Activated T-helper 17 cell treated with anti-CD3 and anti-CD28 coated beads, Interleukin-2, amount 50 U/mL, for 72 hours (primary cell): ENCODE results near the gene NOP53. TPM values are rescaled to one million over a fixed set of nuclear protein-coding genes. Genes with fewer than 3 reads are reported as not detected.

Source experiments
- ATAC-seq: fragments of 150-1000 bp; cut with Tn5 transposase; replicated peaks from 2 replicates; pipeline ENCODE4 v1.10.0; 2021; ENCODE audit warnings: mild to moderate bottlenecking, moderate library complexity
- H3K27ac Mint-ChIP-seq: one replicate; pipeline ENCODE4 v1.8.0; 2022; ENCODE audit warnings: mixed read lengths
- H3K27me3 Mint-ChIP-seq: one replicate; pipeline ENCODE4 v1.8.0; 2022; ENCODE audit warnings: mixed read lengths
- H3K36me3 Mint-ChIP-seq: one replicate; pipeline ENCODE4 v1.8.0; 2022; ENCODE audit warnings: low read depth, mild to moderate bottlenecking, mixed read lengths
- H3K4me1 Mint-ChIP-seq: one replicate; pipeline ENCODE4 v1.8.0; 2022; ENCODE audit warnings: mixed read lengths
- H3K4me3 Mint-ChIP-seq: one replicate; pipeline ENCODE4 v1.8.0; 2022; ENCODE audit warnings: mild to moderate bottlenecking, mixed read lengths
- H3K9me3 Mint-ChIP-seq: one replicate; pipeline ENCODE4 v1.8.0; 2022; ENCODE audit warnings: mixed read lengths
- total RNA-seq, 2 donors: library from RNA; stranded (reverse); gene quantifications; one replicate each; pipeline ENCODE4 v1.2.3, GENCODE V29; 2022

The NOP53 gene
- 100 to 1,000 TPM; 274 to 467 TPM for total RNA-seq

- ATAC-seq: peak; percentile 68
- Mint-ChIP-seq H3K9me3 (no peaks in the 10 kb centered on the region), H3K27me3 (no peaks in the 10 kb centered on the region)
Observed at GRCh38 chr19:47745010-47745901, at the start of gene NOP53. Gene NOP53 (plus strand): TSS chr19:47745546. CDS start chr19:47745560, 14 bp downstream.

DNA sequence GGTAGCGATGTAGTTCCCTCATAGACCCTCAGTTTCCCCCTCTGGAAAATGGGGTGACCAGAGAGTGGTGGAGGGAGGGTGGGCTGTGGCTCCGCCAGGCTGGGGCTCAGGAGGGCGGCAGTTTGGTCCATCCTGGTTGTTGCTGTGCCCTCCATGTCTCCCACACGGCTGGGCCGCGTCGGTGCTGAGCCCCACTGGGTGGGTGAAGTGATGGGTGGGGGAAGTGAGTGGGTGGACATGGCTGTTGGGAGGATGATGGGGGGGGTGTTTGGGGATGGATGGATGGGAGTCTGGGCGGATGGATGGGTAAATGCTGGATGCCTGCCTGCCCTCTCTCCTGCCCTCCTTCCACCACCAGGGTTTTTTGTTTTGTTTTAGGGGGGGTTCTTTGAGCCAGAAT, 48.7 kb upstream of the NOP53 start:
- no peaks in the 10 kb centered on the region for H3K9me3 Mint-ChIP-seq
- no peak overlapping the region for H3K27ac Mint-ChIP-seq
- ATAC-seq: no peak
- no peak overlapping the region for H3K4me3 Mint-ChIP-seq
- no peaks in the 10 kb centered on the region for H3K4me1 Mint-ChIP-seq
- H3K27me3 Mint-ChIP-seq: no peaks in the 10 kb centered on the region
- peaks cover 16% of the 10 kb centered on the region for H3K36me3 Mint-ChIP-seq

More at GRCh38 chr19:47745010-47745901, at the start of gene NOP53:
- Mint-ChIP-seq H3K4me3 (peak within 1 kb of the TSS; percentile 100), H3K36me3 (peaks cover 48% of the 10 kb centered on the region), H3K4me1 (peaks cover 26% of the 10 kb centered on the region), H3K27ac (peak within 1 kb of the TSS; percentile 100)

DNA sequence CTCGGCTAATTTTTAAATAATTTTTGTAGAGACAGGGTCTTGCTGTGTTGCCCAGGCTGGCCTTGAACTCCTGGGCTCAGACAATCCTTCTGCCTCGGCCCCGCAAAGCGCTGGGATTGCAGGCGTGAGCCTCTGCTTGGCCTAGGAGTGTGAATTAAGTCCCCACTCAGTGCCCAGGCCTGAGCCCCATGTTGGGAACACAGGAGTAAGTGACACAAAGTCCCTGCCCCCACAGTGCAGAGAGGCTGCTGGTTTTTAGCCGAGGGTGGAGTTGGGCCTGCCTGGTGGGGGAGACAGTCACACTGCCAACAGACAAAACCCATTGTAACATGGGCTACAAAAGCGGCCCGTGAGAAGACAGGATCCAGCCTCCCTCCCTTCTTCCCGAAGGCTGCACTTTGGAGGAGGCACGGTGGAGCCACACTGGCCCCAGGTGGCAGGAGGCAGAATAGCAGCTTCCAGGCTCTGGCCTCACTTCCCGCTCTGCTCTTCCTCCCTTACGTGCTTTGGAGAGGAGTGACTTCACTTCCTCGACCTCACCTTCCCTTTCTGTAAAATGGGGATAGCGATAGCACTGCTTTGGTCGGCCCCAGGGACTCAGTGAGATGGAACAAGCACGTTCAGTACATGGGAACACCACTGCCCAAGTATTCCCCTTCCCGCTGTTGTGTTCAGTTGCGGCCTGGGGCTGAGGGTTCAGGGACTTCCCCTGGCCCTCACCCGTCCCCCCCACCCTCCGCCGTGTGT, 47.3 kb upstream of the NOP53 start:
- H3K9me3 Mint-ChIP-seq: no peaks in the 10 kb centered on the region
- peak; percentile 85 for ATAC-seq

DNA sequence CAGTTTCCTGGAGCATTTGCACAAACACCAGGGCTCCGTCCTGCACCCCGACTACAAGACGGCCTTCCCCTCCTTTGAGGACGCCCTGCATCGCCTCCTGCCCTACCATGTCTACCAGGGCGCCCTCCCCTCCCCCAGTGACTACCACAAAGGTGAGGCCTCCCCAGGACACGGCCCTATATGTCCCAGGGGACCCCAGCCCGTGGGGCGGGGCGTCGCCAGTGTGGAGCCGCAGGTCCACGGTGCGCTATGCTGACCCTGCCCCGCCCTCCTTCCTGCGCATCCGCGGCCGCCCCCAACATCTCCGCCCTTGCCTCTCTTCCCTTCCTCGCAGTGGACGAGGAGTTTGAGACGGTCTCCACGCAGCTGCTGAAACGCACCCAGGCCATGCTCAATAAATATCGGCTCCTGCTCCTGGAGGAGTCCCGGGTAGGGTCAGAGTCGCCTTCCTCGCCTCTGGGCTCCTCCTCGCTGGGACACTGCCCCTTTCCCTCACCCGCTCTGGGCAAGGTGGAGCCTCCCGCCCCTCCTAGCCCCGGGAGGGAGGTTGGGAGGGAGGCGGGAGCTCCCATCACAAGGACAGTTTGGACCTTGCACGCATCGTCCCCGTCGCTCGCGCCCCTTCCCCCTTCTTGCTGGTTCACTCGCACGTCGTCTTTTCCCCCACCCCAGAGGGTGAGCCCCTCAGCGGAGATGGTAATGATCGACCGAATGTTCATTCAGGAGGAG, 46.6 kb upstream of the NOP53 start:
- Mint-ChIP-seq H3K9me3 (no peaks in the 10 kb centered on the region), H3K4me3 (no peak overlapping the region), H3K36me3 (peaks cover 26% of the 10 kb centered on the region), H3K4me1 (no peaks in the 10 kb centered on the region), H3K27ac (no peak overlapping the region), H3K27me3 (no peaks in the 10 kb centered on the region)
- ATAC-seq: no peak

More for the DNA sequence above, 47.3 kb upstream of the NOP53 start:
- Mint-ChIP-seq H3K4me3 (no peak overlapping the region), H3K4me1 (no peaks in the 10 kb centered on the region), H3K27ac (peak overlapping the region; percentile 41), H3K27me3 (no peaks in the 10 kb centered on the region), H3K36me3 (peaks cover 19% of the 10 kb centered on the region)

- Mint-ChIP-seq H3K4me1 (no peaks in the 10 kb centered on the region), H3K36me3 (peaks cover 28% of the 10 kb centered on the region), H3K27ac (no peak overlapping the region), H3K9me3 (no peaks in the 10 kb centered on the region), H3K4me3 (no peak overlapping the region), H3K27me3 (no peaks in the 10 kb centered on the region)
- ATAC-seq: peak; percentile 76
Observed at GRCh38 chr19:47699360-47699917, 45.9 kb upstream of the NOP53 start.

DNA sequence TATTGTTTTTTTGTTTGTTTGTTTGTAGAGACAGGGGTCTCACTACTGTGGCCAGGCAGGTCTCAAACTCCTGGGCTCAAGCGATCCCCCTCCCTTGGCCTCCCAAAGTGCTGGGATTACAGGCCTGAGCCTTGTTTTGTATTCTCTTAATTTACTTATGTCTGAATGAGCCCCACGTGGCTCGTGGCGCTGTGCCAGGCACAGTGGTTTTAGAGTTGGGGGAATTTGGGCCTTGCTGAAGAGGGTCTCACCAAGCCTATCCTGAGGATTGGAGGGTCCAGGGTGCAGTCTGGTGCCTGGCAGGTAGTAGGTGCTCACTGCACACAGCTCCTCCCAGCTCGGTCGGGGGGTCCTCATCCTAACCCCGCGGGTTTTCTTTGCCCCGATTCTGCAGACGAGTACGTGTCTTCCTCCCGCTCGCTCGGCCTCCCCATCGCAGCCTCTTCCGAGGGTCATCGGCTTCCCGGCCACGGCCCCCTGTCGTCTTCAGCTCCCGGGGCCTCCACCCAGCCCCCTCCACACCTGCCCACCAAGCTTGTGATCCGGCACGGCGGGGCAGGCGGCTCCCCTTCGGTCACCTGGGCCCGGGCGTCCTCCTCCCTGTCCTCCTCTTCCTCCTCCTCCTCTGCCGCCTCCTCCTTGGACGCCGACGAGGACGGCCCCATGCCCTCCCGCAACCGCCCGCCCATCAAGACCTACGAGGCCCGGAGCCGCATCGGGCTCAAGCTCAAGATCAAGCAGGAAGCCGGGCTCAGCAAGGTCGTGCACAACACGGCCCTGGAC, 44.2 kb upstream of the NOP53 start:
- Mint-ChIP-seq H3K9me3 (no peaks in the 10 kb centered on the region), H3K36me3 (peaks cover 28% of the 10 kb centered on the region), H3K4me1 (no peaks in the 10 kb centered on the region), H3K27ac (no peak overlapping the region), H3K27me3 (no peaks in the 10 kb centered on the region), H3K4me3 (no peak overlapping the region)
- no peak for ATAC-seq

DNA sequence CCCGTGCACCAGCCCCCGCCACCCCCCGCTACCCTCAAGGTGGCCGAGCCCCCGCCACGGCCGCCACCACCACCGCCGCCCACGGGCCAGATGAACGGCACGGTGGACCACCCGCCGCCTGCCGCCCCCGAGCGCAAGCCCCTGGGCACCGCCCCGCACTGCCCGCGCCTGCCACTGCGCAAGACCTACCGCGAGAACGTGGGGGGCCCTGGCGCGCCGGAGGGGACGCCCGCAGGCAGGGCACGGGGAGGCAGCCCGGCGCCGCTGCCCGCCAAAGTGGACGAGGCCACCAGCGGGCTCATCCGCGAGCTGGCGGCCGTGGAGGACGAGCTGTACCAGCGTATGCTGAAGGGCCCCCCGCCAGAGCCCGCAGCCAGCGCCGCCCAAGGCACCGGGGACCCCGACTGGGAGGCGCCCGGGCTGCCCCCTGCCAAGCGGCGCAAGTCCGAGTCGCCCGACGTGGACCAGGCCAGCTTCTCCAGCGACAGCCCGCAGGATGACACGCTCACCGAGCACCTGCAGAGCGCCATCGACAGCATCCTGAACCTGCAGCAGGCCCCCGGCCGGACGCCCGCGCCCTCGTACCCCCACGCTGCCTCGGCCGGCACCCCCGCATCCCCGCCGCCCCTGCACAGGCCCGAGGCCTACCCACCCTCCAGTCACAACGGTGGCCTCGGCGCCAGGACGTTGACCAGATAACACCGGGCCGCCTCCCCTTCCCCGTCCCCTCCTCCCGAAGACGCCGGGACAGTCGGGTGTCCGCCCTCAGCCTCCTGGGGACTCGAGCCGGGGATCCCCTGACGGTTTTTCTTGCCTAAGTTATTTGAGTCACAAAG, 43.4 kb upstream of the NOP53 start:
- H3K4me3 Mint-ChIP-seq: no peak overlapping the region
- no peaks in the 10 kb centered on the region for H3K9me3 Mint-ChIP-seq
- ATAC-seq: no peak
- H3K4me1 Mint-ChIP-seq: no peaks in the 10 kb centered on the region
- H3K27me3 Mint-ChIP-seq: no peaks in the 10 kb centered on the region
- no peak overlapping the region for H3K27ac Mint-ChIP-seq
- H3K36me3 Mint-ChIP-seq: peaks cover 28% of the 10 kb centered on the region

GRCh38 chr19:47702671-47703070, 42.7 kb upstream of the NOP53 start:
- H3K4me3 Mint-ChIP-seq: no peak overlapping the region
- H3K9me3 Mint-ChIP-seq: no peaks in the 10 kb centered on the region
- H3K4me1 Mint-ChIP-seq: no peaks in the 10 kb centered on the region
- no peaks in the 10 kb centered on the region for H3K27me3 Mint-ChIP-seq
- H3K36me3 Mint-ChIP-seq: peaks cover 28% of the 10 kb centered on the region
- ATAC-seq: no peak
- no peak overlapping the region for H3K27ac Mint-ChIP-seq

DNA sequence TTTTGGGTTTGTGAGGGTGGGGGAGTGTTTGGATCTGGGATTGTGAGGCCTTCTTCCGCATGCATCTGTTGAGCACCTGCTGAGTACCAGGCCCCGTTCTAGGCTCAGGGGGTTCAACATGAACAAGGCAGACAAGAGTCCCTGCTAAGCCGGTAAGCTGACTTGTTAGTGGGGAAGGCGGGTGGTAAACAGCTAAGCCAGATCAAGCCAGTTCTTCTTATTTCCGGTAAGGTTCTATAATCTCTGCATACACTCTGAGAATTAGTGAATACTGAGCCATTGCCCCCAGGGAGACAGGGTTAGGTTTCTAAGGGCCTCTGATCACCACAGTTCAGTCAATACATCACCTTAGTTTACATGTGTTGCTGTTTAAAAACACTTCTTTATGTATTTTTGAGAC, 42.0 kb upstream of the NOP53 start:
- Mint-ChIP-seq H3K4me3 (no peak overlapping the region), H3K36me3 (peaks cover 28% of the 10 kb centered on the region), H3K27me3 (no peaks in the 10 kb centered on the region), H3K27ac (no peak overlapping the region), H3K9me3 (no peaks in the 10 kb centered on the region), H3K4me1 (no peaks in the 10 kb centered on the region)
- ATAC-seq: no peak

GRCh38 chr19:47704024-47704423, 41.3 kb upstream of the NOP53 start:
- ATAC-seq: no peak
- Mint-ChIP-seq H3K36me3 (peaks cover 23% of the 10 kb centered on the region), H3K9me3 (no peaks in the 10 kb centered on the region), H3K27ac (no peak overlapping the region), H3K27me3 (no peaks in the 10 kb centered on the region), H3K4me1 (no peaks in the 10 kb centered on the region), H3K4me3 (no peak overlapping the region)

DNA sequence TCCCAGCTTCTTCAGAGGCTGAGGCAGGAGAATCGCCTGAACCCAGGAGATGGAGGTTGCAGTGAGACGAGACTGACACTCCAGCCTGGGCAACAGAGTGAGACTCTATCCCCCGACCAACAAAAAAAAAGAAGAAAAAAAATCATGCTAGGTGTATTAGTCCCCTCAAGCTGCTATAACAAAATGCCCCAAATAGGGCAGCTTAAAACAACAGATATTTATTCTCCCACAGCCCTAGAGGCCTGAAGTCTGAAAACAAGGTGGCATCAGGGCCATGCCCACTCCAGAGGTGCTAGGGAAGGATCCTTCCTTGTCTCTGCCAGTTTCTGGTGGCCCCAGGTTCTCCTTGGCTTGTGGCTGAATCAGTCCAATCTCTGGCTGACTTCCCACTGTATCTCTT, 40.7 kb upstream of the NOP53 start:
- Mint-ChIP-seq H3K4me1 (no peaks in the 10 kb centered on the region), H3K9me3 (no peaks in the 10 kb centered on the region), H3K27ac (no peak overlapping the region), H3K27me3 (no peaks in the 10 kb centered on the region), H3K36me3 (peaks cover 21% of the 10 kb centered on the region), H3K4me3 (no peak overlapping the region)
- ATAC-seq: no peak

DNA sequence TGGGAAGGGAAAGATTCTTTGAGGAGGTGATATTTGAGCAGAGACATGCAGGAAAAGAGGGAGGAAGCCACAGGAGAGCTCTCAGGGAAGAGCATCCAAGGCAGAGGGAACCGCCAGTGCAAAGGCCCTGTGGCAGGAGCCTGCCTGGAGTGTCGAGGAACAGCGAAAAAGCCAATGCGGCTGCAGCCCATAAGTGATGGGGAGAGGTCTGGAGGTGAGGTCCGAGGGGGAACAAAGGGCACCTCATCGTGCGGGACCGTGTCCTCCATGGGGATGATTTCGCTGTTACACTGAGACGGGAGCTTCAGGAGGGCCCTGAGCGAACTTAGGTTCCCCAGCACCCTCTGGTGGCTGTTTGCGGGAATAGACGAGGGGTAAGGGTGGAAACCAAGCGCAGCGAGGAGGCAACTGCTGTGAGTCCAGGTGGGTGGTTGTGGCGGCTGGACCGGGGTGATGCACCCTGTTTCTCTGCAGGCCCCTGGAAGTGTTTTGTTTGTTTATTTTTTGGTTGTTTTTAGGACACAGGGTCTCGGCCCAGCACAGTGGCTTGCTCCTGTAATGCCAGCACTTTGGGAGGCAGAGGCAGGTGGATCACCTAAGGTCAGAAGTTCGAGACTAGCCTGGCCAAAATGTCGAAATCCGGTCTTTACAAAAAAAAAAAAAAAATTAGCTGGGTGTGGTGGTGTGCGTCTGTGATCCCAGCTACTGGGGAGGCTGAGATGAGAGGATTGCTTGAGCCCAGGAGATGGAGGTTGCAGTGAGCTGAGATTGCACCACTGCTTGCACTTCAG, 38.0 kb upstream of the NOP53 start:
- H3K27ac Mint-ChIP-seq: no peak overlapping the region
- peaks cover 4% of the 10 kb centered on the region for H3K4me1 Mint-ChIP-seq
- no peaks in the 10 kb centered on the region for H3K9me3 Mint-ChIP-seq
- peaks cover 16% of the 10 kb centered on the region for H3K36me3 Mint-ChIP-seq
- peak; percentile 98 for ATAC-seq
- H3K4me3 Mint-ChIP-seq: no peak overlapping the region
- H3K27me3 Mint-ChIP-seq: peaks cover 7% of the 10 kb centered on the region
